Measurements from ENCODE around the gene CORO2B.
"Not testable (repeated sequence)": the region's sequence is repeated elsewhere in the genome, so short reads cannot be mapped to it uniquely, and the experiment has no call there.

CORO2B gene

GRCh38 chr15:68643216-68643830, 64.5 kb downstream of the CORO2B start:
- no peak for DNase-seq (ENCODE audit: low read depth in 3 of 3, low spot score in 1 of 3)

DNA sequence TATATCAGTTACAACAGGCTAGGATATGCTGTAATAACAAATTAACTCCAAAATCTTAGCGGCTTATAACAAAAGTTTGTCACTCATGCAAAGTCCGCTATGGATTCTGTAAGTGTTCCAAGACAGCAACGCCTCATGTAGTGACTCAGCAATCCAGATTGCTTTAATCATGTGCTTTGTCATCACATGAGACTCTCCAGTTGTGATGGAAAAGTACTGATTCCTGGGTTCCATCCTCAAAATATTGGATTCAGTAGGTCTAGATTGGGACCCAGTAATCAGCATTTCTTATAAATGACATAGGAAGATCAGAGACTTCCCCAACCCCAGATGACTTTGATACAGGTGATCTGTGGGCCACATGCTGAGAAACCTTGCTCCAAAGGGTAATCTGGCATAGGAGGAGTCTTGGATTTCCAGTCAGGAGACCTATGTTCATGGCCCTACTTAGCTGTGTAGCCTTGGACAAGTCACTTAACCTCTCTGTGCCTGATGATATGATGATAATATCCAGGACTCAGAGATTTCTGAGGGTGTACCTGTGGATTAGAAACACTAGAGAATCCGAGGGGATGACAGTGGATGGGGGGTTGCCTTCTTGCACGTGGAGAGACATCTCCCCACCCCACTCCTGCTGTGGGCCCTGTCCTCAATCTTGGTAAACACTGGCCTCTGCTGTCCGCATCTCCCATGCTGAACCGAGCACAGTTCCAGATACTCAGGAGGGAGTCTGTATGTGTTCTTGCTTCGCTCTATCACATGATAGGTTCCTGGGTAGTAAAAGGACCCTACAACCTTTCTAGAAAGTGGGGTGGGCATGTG, 65.5 kb downstream of the CORO2B start:
- DNase-seq (ENCODE audit: low read depth in 3 of 3, low spot score in 1 of 3) = no peak

DNA sequence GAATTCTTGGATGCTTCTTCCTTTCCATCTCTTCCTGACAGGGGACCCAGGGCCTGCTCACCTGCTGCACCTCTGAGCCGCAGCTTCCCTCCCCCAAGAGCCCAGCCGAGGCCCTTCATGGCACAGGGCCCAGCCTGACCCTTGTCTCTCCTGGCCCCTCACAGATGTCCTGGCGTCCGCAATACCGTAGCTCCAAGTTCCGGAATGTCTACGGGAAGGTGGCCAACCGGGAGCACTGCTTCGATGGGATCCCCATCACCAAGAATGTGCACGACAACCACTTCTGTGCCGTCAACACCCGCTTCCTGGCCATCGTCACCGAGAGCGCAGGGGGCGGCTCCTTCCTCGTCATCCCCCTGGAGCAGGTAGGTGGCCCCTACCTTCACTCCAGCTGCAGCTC, 66.2 kb downstream of the CORO2B start:
- DNase-seq (ENCODE audit: low read depth in 3 of 3, low spot score in 1 of 3) = no peak

GRCh38 chr15:68646156-68646555, 67.4 kb downstream of the CORO2B start:
- DNase-seq (ENCODE audit: low read depth in 3 of 3, low spot score in 1 of 3) = no peak

DNA sequence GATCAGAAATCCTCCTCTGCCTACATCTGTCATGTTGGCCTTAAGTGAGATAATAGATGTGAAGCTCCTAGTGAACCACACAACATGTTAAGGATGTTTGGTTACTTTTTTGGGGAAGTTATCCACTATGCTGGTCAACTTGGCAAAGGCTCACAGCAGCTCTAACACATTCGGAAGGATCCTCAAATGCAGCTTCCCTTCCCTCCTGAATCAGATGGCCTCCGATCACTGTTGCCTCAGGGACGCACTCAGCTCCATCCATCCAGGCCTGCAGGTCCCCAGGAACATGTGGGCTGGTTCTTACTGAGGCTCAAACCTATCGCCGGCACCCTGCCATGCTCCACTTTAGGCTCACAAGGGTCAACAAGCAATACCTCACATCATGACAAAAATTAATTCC, 67.9 kb downstream of the CORO2B start:
- no peak for DNase-seq (ENCODE audit: low read depth in 3 of 3, low spot score in 1 of 3)

- DNase-seq (ENCODE audit: low read depth in 3 of 3, low spot score in 1 of 3) = not testable (repeated sequence)
These were observed 68.6 kb downstream of the CORO2B start for GRCh38 chr15:68647361-68647760.

GRCh38 chr15:68650901-68651709, 72.3 kb downstream of the CORO2B start:
- DNase-seq (ENCODE audit: low read depth in 3 of 3, low spot score in 1 of 3) = peak in 1 of 3 donors; percentile 33

GRCh38 chr15:68651916-68652525, 73.2 kb downstream of the CORO2B start:
- DNase-seq (ENCODE audit: low read depth in 3 of 3, low spot score in 1 of 3) = no peak

GRCh38 chr15:68653031-68653635, 74.3 kb downstream of the CORO2B start:
- no peak for DNase-seq (ENCODE audit: low read depth in 3 of 3, low spot score in 1 of 3)

- no peak for DNase-seq (ENCODE audit: low read depth in 3 of 3, low spot score in 1 of 3)
These were observed 75.0 kb downstream of the CORO2B start for GRCh38 chr15:68653801-68654200.

DNA sequence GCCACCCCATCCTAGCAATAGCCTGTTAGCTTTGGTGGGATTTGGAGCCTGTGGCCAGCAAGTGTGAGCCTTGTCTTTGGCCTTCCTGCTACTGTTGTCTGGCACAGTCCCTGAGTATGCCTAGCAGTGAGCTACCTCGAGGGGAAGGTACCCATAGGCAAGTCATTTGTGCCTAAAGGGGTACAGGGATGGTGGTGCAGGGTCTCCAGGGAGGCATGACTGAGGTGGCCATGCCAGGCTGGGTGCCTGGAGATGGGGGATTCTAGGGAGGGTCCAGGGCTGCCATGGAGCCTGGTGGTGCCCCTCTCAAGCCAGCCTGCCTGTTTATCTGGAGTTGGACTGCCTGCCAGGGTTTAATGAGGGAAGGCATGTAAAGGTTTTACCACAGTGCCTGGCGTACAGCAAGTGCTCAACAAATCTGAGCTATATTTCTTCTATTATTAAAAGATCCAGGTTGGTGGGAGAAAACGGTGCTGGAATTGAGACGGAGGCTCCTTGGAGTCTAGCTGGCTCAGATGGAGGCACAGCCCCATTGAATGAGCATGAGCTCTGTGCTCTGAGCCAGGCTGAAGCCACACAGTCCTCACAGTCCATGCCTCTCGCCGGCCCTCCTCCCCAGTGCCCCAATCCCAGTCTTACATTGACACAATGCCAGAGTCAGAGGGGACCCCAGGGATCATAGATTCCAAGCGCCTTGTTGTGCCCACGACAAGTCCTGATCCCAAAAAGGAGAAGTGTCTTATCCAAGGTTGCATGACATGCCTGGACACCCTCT, 76.2 kb downstream of the CORO2B start:
- no peak for DNase-seq (ENCODE audit: low read depth in 3 of 3, low spot score in 1 of 3)

- no peak for DNase-seq (ENCODE audit: low read depth in 3 of 3, low spot score in 1 of 3)
These were observed 77.1 kb downstream of the CORO2B start for GRCh38 chr15:68655686-68656437.

GRCh38 chr15:68656438-68656739, 77.6 kb downstream of the CORO2B start:
- no peak for DNase-seq (ENCODE audit: low read depth in 3 of 3, low spot score in 1 of 3)

DNA sequence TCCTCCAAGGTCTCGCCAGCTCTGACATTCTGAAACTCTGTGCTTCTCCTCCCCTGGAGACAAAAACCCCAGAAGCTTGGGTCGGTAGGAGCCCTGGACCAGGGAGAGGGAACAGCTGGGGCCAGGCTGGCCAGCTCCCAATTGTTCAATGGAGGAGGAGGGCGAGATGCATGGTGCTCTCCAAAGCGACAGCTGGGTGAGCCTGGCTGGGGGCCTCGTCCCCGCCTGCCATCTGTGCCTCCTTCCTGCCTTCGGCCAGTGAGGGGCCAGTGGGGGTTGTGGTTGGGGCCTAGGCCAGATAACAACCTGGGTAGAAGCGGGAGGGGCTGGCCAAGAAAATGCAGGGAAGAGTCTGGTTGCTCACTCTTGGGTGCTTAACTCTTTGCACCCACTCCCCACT, 79.4 kb downstream of the CORO2B start:
- no peak for DNase-seq (ENCODE audit: low read depth in 3 of 3, low spot score in 1 of 3)

- no peak for DNase-seq (ENCODE audit: low read depth in 3 of 3, low spot score in 1 of 3)
These were observed 80.0 kb downstream of the CORO2B start for GRCh38 chr15:68658641-68659358.

GRCh38 chr15:68663526-68663925, 84.7 kb downstream of the CORO2B start:
- no peak for DNase-seq (ENCODE audit: low read depth in 3 of 3, low spot score in 1 of 3)

DNA sequence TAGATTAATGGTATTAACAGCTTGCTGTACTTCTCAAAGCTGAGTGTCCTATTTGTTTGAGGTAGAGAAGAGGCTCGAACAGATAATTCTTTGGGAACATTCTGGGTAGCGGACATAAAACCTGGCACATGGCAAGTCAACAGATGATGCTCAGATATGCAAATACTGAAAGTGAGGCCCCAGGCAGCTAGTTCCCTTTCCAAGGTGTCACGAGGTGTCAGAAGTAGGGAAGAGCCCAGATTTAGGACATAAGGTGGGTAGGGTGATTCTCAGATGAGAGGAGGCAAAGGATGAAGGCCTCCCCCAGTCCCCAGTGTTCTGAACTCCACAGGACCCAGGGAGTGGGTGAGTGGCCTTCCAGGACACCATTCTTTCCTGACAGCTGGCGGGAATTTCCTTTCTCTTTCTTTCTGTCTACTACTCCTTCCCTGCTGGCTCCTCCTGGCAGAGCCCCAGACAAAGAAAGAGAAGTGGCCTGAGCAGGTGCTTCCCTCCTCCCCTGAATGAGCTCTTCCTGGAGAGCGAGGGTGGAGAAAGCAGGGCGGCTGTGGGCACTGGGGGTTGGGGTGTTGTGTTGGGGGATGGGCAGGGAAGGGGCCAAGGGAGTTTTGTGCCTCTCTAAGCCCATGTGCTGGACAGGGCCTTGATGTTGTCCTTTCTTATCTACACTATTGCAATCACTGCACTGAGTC, 87.5 kb downstream of the CORO2B start:
- DNase-seq (ENCODE audit: low read depth in 3 of 3, low spot score in 1 of 3) = no peak

DNA sequence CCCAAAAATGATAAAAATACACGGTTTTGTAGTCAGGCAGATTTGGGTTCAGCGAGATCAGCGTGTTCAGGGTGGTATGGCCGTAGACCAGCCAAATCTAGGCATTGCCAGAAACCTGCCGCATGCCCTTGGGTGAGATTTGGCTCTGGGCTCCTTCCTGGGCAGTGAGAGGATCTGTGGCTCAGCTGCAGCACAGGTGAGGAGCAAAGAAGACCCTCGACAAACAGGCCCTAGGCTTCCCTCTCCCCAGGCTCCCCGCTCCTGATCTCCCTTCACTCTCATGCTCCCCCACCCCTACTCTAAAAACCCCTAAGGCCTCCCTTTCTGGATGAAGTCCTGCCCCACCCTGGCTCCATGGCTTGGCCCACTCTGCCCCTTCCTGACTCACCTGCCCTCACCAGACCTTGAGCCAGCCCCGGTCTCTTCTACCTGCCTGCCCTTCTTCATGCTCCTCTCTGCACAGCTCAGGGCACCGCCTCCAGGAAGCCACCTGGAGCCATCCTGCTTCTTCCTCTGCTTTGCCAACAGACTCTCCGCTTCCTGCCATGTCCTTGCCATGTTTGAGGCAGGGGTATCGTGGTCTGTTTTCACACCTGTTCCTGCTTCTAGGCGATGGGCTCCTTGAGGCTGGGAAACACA, 88.1 kb downstream of the CORO2B start:
- no peak for DNase-seq (ENCODE audit: low read depth in 3 of 3, low spot score in 1 of 3)

Data from stimulated activated CD4-positive, alpha-beta T cell treated with anti-CD3 and anti-CD28 coated beads, TNF-alpha, amount 100 ng/mL, for 1 hour (primary cell).